Peyer's patch (tissue), 4 donors: ENCODE measurements around the gene SLC30A2. TPM values are rescaled to one million over a fixed set of nuclear protein-coding genes. Genes with fewer than 3 reads are reported as not detected.

Experiments used
- DNase-seq, 3 donors: peaks; one replicate each; pipeline ENCODE4 v3.0.0-alpha.2; 2017 to 2019
- H3K27ac ChIP-seq, 4 donors: fragments of 200-600 bp; sonication (generic); one replicate each; pipeline ENCODE4 v1.5.1; 2016 to 2019
- H3K27me3 ChIP-seq, 2 donors: fragments of 200-600 bp; sonication (generic); one replicate each; pipeline ENCODE4 v1.5.1; 2019
- H3K36me3 ChIP-seq, 3 donors: fragments of 200-600 bp; sonication (generic); one replicate each; pipeline ENCODE4 v1.5.1; 2016 to 2019
- H3K4me1 ChIP-seq, 4 donors: fragments of 200-600 bp; sonication (generic); one replicate each; pipeline ENCODE4 v1.5.1; 2016 to 2019
- H3K4me3 ChIP-seq, 4 donors: fragments of 200-600 bp; sonication (generic); 1 replicate in 3 of 4; 2 replicates in 1 of 4; pipeline ENCODE4 v1.5.1; 2016 to 2019; ENCODE audit warnings: mild to moderate bottlenecking in 1 of 4
- H3K9me3 ChIP-seq, 4 donors: fragments of 200-600 bp; sonication (generic); one replicate each; pipeline ENCODE4 v1.5.1; 2016 to 2019; ENCODE audit warnings: mild to moderate bottlenecking in 1 of 4
- CTCF ChIP-seq, 6 experiments: fragments of 450-650 bp in 4 of 6; fragments of 200-600 bp in 2 of 6; sonication (generic) in 1 of 6; IDR thresholded peaks; one replicate each; pipeline ENCODE4 v1.5.1; 2017 to 2019; ENCODE audit warnings: antibody characterized with exemption in 6 of 6, mild to moderate bottlenecking in 3 of 6, moderate library complexity in 1 of 6
- POLR2A ChIP-seq, 2 donors: fragments of 450-650 bp; IDR thresholded peaks; one replicate each; pipeline ENCODE4 v1.5.1; 2017; ENCODE audit warnings: antibody characterized with exemption in 2 of 2, mild to moderate bottlenecking in 2 of 2, moderate library complexity in 2 of 2
- total RNA-seq, 4 donors: library from RNA; depleted of rRNA; stranded (reverse); fragments of >200 nt; gene quantifications; one replicate each; pipeline ENCODE4 v1.1.0, GENCODE V29; 2016

SLC30A2 gene
- total RNA-seq, 4 donors from 2014 or later, result 0.18 to 13.2 (median 1.7) TPM; not detected in 1

GRCh38 chr1:26066857-26067256 lies 20.9 kb upstream of the SLC30A2 start:
- no peak overlapping the region for H3K27ac ChIP-seq
- H3K9me3 ChIP-seq, result no peaks in the 10 kb centered on the region
- DNase-seq, result no peak
- no peak overlapping the region for H3K4me3 ChIP-seq
- no peaks in the 10 kb centered on the region for H3K36me3 ChIP-seq
- H3K27me3 ChIP-seq, result no peaks in the 10 kb centered on the region
- TF ChIP-seq CTCF (IDR thresholded peaks at IDR 0.05) (no peak), POLR2A (IDR thresholded peaks at IDR 0.05) (no peak)
- H3K4me1 ChIP-seq, result no peaks in the 10 kb centered on the region

- no peaks in the 10 kb centered on the region for H3K27me3 ChIP-seq
- no peak for DNase-seq
- H3K4me3 ChIP-seq, result no peak overlapping the region
- TF ChIP-seq POLR2A (IDR thresholded peaks at IDR 0.05), result no peak
- no peak for TF ChIP-seq CTCF (IDR thresholded peaks at IDR 0.05)
- H3K9me3 ChIP-seq, result no peaks in the 10 kb centered on the region
- no peaks in the 10 kb centered on the region for H3K36me3 ChIP-seq
- no peaks in the 10 kb centered on the region for H3K4me1 ChIP-seq
- H3K27ac ChIP-seq, result no peak overlapping the region
Measured at GRCh38 chr1:26066160-26066559, 20.2 kb upstream of the SLC30A2 start.

- no peak for DNase-seq
- Histone ChIP-seq H3K4me1 (no peaks in the 10 kb centered on the region), H3K27ac (no peak overlapping the region), H3K9me3 (no peaks in the 10 kb centered on the region), H3K27me3 (no peaks in the 10 kb centered on the region), H3K36me3 (no peaks in the 10 kb centered on the region), H3K4me3 (no peak overlapping the region)
- TF ChIP-seq POLR2A (IDR thresholded peaks at IDR 0.05) (no peak), CTCF (IDR thresholded peaks at IDR 0.05) (no peak)
Measured at GRCh38 chr1:26064553-26064952, 18.6 kb upstream of the SLC30A2 start.

GRCh38 chr1:26060832-26061574 lies 15.1 kb upstream of the SLC30A2 start:
- TF ChIP-seq POLR2A (IDR thresholded peaks at IDR 0.05), result no peak
- TF ChIP-seq CTCF (IDR thresholded peaks at IDR 0.05), result no peak
- no peak for DNase-seq
- Histone ChIP-seq H3K4me3 (no peak overlapping the region), H3K36me3 (no peaks in the 10 kb centered on the region), H3K9me3 (no peaks in the 10 kb centered on the region), H3K27me3 (no peaks in the 10 kb centered on the region), H3K4me1 (no peaks in the 10 kb centered on the region), H3K27ac (no peak overlapping the region)

GRCh38 chr1:26059906-26060305 lies 14.0 kb upstream of the SLC30A2 start:
- Histone ChIP-seq H3K27me3 (no peaks in the 10 kb centered on the region), H3K4me1 (no peaks in the 10 kb centered on the region), H3K4me3 (no peak overlapping the region), H3K9me3 (no peaks in the 10 kb centered on the region), H3K36me3 (no peaks in the 10 kb centered on the region), H3K27ac (no peak overlapping the region)
- TF ChIP-seq CTCF (IDR thresholded peaks at IDR 0.05) (no peak), POLR2A (IDR thresholded peaks at IDR 0.05) (no peak)
- DNase-seq, result no peak
